Cerebellar cortex (tissue), 1 donor: Measurements from ENCODE around the gene PPY.
"Not testable (repeated sequence)": the region's sequence is repeated elsewhere in the genome, so short reads cannot be mapped to it uniquely, and the experiment has no call there.

ENCODE experiments used
- DNase-seq: peaks from one replicate; pipeline ENCODE4 v3.0.0-alpha.2; 2015; ENCODE audit warnings: low spot score

The PPY gene

DNA sequence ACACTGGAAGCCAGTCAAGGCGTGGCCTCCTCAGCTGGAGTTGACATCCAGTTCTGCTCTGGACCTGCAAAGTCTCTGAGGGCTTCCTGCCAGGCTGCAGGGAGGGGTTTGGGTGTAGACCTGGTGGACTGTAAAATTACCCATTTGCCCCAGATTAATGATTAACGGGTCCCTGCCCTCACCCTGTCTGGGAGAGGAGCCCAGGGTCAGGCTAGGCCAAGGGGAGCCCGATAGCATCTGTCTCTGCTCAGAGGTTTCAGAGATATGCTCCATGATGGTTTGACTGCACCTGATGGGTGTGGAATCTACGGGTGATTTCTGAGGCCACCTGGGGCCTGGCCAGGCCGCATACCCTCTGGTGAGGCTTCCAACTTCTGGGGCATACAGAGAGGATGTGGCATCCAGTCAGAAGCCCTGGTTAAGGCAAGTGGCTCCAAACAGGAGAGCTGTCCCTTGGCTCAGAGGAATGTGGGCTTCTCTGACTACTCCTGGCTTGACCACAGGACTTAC lies 11.2 kb downstream of the PPY start:
- no peak for DNase-seq

DNA sequence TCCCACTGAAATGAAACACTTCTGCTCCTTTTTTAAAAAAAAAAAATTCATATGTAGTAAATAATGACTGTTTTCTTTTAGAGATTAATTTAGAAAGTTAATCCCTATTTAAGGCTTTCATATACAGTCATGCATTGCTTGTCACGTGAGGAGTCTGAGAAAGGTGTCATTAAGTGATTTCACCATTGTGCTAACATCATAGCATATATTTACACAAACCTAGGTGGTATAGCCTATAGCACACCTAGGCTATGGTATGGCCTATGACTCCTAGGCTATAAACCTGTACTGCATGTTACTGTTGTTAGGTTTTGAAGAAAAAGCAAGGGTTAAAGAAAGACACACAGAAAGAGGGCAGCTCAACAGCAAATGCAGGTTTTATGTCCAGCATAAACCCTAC lies 13.7 kb downstream of the PPY start:
- no peak for DNase-seq

DNA sequence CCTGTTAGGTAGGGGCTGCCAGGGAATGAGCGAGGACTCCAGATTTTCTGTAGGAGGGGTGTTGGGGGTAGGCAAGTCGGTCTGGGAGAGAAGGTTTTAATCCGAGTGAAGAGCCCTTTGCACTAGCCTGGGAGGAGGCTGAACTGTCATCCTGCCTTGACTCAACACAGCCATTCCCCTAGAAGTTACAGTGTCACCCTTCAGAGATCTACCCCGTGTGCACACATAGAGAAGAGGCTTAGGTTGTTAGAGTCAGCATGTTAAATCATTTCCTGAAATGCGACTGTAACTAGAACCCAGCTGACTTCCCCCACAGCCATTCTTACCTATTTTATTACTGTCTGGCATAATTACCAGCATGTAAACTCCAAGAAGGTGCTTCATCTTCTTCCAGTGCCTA lies 14.3 kb downstream of the PPY start:
- DNase-seq: not testable (repeated sequence)

DNA sequence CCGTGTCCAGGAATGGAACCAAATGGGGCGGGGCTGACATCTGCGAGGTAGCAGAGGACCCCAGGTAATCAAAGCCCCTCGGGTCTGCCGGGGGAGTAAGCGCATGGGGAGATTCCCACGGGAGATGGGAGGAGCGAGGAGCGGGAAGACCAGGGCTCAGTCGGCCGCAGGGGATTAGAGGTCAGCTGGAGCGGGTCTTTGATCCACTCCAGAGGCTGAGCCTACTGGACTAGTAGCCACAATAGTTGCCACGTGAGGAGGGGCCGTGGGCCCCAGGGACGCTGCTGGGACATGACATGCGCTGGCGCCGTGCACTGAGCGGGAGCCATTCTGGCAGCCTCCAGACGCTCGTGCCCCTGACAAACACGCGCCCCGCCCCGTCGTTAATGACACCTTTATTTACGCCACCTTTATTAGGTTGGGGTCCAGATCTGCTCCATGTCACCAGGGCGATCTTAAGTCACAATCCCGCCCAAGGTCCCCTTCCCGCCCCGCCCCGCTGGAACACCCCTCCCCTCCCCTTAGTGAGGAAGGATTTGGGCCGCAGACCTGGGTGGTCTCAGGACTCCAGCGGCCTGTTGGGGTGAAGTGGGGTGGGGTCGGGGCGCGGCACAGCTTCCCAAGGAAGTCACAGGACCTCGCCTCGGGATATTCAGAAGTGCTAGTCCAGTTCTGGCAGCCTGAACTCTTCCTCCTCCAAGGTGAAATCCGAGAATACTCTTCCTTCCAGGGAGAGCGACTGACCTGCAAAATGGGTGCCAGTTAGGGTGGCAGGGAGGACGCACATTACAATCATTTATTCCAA lies 15.0 kb downstream of the PPY start:
- no peak for DNase-seq

DNA sequence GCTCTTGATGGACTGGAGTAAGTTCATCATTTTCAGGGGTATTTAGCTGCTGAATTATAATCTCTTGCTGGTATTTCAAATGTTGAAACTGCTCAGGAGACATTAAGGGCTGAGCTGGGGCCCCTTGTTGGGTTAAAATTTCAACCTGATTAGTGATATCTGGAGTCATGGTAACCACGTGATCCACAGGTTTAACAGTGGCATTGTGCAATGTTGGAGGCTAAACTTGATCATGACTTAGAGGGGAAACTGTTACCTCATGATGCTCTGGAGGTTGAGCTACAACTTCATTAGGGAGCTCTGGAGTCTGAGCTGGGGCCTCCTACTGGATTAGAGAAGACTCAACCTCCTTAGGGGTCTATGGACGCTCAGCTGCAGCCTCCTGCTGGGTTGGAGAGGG lies 17.7 kb downstream of the PPY start:
- no peak for DNase-seq

DNA sequence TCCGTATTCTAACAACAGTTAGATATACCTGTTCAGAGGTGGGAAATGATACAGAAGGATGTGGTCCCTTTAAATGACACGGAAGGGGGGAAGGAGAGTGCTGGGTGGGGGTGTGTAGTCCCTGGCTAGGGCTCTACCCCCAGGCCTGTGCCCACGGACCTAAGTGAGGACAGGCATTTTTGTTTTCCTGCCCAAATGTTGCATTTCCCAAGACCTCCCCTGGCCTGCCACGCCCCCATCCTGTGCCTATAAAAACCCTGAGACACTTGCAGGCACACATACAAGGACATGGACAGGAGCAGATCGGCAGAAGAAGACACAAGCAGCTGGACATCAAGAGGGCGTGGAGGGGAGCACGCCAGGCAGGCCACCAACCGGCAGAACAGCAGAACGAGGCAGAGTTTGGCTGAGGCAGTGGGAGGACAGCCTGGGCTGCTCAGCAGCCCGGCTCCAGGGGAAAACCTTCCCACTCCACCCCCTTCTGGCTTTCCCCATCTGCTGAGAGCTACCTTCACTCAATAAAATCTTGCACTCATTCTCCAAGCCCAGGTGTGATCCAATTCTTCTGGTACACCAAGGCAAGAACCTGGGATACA lies 21.7 kb downstream of the PPY start:
- no peak for DNase-seq

DNA sequence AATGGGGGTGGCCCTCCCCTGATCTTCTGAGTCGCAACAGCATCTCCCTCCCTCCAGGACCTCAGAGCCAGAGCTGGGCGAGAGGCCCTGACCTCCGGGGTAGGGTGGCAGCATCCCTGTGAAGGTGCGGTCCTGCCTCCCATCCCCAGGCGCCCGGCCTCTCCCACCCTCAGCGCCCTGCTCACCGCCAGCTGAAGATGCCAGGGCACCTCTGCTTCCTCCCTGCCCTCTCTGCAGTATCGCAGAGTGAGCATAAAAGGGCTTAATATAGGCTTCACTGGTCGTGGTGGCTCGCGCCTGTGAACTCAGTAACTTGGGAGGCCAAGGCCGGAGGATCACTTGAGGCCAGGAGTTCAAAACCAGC lies 24.3 kb downstream of the PPY start:
- DNase-seq: no peak

DNA sequence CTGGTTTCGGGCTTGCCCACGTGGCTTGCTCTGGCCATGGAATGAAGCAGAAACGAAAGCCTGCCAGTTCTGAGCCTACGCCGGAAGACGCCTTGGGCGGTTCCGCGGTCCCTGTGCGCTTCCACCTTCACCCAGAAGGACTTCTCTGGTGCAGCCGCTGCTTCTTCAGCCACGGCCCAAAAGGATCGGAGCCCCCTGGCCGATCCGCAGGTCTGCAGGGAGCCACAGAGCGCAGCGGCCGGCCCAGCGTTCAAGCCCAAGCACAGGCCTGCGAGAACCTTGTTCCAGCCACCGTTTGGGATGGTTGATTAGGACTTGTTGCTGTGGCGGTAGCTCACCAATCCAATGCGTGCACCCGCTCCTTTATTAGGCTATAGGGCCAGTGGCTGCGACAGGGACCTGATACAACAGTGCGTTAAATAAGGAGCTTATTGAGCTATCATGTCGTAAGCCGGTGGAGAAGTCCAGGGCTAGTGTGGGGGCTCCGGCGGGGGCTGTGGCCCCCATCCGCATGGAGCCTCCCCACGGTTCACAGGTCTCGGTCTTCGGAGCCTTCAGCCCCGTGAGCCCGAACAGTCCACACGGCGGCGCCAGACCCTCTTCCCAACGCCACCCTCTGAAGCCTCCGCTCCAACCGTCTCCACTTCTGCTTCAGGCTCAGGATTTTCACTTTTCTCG lies 24.8 kb downstream of the PPY start:
- DNase-seq: peak; percentile 39

DNA sequence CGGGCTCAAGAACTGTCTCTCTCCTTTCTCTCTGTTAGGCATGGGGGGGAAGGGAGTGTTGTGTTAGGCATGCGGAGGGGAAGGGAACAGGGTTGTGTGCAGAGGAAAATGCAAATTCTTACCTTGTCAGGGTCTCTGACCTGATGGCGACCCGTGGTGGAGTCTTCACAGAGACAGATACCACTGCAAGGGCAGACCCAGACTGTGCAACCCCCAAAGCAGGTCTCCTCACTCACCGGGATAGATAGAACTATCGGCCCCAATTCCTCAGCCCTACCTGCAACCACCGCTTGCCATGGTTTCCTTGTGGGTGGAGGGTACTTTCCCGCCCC lies 25.3 kb downstream of the PPY start:
- no peak for DNase-seq

DNA sequence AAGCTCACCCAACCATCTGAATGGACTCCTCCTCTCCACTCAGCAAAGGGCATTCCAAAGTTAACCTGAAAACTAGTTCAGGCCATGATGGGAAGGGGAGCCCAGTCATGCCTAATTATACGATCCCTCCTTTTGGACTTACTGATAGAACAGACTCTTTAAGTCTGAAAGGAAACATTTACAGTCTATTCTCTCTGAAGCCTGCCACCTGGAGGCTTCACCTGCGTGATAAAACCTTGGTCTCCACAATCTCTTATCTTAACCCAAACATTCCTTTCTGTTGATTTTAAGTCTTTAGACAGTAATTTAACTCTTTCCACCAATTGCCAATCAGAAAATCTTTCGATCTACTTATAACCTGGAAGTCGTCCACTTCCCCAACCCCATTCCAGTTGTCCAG lies 25.9 kb downstream of the PPY start:
- DNase-seq: no peak

DNA sequence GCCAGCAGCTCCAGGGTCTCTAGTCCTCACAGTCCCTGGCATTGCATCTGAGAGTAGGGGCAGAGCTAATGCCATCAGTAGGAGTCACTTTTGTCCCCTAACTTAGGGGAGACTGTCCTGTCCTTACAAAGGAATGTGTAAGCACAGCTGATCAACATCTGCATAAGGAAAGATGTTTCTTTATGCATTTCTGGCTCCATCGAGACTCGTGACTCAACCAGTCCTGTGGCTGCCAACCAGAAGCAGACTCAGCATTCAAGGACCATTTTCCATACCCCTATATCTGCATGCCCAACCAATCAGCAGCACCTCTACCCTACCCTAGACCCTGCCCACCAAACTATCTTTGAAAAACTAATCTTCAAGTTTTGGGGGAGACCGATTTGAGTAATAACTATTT lies 26.7 kb downstream of the PPY start:
- no peak for DNase-seq

DNA sequence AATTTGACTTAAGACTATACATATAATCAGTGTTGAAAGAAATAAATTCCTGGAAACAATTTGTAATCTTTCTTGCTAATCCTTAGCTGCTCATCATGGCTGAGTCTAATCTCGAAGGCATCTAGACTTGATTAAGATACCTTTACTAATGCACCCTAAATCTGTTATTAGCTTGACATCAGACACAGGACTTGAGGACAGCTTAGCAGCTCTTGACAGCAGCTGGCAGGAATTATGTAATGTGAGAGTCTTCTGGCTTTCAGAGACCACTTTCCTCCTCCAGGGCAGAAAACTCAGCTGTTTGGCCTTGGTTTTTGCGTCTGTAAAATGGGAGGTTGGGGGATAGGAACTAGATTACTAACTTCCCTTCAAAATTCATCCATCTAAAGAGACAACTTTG lies 27.8 kb downstream of the PPY start:
- DNase-seq: no peak

DNA sequence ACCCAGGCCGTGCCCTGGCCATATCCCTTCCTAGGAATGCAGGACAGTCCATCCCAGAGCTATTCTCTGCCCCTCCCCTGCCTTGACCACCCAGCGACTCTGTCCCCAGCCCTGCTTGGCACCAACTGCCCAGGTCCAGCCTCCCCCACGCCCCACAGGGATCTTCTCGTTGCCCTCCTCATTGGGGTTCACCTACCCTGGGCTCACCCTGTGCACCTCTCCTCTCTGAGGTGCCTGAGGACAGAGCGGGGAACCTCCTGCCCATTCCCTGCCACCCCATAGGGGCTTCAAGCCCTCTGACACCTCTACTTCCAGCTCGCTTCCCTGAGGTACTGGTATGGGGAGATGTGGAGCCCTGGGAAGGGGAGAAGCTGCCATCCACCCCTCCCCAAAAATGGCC lies 28.7 kb downstream of the PPY start:
- no peak for DNase-seq

DNA sequence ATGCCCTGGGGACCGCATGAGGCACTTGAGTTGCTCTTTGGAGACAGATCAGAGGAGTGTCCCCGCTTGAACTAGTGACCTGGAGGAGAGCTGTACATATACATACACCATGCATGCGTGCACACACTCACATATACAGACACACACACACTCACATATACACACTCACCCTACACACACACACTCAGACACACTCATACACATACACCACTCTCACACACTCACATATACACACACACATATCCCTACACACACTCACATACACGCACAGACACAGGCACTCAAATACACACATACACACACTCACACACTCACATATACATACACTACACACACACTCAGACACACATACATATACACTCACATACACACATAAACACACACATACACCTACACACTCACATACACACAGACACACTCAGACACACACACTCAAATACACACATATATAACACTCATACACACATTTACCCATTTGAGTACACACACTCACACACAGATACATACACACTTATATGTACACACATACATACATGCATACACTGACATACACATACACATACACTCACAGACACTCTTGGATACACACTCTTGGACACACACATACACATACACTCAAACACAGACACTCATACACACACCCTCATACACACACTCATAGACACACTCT lies 29.5 kb downstream of the PPY start:
- no peak for DNase-seq

DNA sequence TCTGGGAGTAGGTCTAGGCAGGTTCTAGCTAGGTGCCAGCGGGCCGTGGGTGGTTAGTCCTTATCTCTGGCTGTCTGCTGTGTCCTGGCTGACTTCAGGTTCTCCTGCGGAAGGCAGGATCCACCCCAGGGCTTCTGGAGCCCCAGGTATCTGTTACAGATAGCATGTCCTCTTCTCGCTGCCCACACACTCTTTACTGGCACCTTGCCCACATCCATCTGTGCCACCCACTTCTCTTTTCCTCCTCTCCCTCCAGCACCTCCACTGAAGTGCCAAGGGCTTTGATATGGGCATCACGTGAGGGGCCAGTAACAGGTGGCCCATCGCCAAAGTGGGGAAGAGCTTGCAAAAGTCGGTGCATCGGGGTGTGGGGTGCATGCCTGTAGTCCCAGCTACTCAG lies 30.4 kb downstream of the PPY start:
- DNase-seq: no peak

DNA sequence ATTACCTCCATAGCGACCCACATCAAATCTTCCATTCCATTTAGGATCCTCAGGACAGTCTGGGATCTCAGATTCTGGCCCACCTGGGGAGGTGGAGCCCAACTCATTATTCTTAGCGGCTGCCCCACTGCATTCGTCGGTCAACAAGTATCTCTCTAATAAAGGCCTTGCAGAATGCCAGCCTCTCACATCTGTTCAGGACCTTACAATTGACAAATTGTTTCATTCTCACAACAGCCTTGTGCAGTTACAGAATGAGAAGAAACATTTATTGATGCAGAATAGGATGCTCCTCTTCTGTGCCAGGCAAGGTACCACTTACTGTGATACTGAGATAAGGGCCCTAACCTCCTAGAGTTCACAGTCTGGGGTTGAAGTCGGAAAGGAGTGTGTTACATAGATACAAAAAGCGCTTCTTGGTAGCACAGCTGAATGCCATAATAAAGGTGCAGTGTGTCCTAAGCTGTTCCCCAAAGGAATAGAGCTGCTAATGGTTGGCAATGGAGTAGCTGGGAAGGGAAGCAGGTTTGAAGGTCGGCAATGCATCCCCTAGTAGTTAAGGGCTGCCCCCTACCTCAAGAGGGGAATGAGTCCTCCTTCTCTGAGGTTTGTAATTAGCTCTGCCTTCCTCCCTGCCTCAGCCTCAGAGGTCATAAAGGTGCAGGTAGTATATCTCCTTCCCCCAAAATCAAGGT lies 32.6 kb downstream of the PPY start:
- no peak for DNase-seq

DNA sequence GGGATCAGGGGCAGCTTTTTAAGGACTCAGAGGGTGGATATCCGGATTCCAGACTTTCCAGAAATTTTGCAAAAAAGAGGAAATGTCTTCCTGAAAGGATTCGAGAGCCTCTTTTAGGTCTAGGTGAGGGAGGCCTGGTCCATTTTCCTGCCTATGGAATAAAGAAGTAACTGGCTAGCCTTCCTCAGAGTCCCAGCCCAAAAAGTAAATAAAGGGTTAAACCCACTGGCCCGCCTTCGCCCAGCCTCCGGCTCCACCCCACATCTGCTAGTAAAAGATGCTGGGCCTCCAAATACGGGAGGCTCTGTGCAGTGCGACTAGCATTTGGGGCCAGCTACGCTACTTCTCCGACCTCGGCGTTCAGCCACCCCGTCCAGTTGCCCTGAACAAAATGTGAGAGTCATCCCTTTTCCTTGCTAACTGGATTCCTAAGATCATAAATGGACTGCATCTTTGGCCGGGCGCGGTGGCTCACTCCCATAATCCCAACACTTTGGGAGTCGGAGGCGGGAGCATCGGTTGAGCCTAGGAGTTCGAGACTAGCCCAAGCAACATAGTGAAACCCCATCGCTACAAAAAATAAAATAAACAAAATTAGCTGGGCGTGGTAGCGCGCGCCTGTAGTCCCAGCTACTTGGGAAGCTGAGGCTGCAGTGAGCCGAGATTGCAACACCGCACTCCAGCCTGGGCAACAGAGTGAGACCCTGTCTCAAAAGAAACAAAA lies 34.1 kb downstream of the PPY start:
- peak; percentile 92 for DNase-seq

DNA sequence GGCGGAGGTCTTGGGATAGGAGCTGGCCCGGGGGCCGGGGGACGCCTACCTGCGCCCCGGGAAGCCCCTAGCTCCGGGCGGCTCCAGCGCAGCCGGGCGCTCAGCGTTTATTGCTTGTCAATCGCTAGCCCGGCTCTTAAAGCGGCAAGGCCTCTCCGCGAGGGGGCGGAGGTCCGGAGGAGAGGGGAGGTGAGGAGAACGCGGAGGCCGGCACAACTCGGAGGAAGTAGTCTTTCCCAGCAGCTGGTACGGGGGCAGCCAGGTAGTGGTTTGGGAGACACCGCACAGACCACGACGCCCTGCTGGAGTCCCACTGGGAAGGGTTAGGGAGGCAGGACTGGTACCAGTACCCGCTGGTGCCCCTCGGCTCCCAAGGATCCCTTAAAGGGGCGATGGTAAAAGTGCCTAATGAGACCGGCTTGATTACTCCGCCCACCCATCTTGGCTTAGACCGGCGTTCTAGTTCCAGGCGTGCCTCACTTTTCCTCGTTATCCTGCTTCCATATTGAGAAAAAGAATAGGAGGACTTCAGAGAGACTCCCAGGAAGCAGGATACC lies 34.8 kb downstream of the PPY start, which contains the start of gene MPP2:
MPP2 (minus strand) TSS at position 112 of the 557 bp plus-strand sequence. CDS start 3,076 bp downstream, outside the sequence.
- DNase-seq: peak; percentile 91

DNA sequence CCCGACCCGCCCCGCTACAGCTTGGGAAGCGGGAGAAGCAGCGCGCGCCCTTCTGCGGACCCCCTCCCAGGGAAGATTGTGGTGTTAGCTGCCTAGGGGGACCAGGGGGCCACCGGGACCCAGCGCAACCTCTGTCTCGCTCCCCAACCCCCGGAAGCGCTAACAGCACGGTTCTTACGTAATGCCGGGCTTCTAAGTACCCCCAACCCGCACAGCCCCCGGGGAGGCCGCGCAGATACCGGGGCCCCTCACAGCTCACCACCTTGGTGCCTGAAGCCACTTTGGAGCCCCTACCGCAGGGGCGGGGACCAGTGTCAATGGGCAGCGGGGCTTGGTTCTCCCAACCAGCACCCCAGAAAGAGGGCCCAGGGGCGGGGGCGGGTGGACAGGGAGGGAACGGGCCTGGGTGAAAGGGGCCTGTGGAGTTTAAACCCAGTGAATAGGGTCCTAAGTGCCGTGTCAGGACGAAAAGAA lies 35.3 kb downstream of the PPY start:
- peak; percentile 29 for DNase-seq

DNA sequence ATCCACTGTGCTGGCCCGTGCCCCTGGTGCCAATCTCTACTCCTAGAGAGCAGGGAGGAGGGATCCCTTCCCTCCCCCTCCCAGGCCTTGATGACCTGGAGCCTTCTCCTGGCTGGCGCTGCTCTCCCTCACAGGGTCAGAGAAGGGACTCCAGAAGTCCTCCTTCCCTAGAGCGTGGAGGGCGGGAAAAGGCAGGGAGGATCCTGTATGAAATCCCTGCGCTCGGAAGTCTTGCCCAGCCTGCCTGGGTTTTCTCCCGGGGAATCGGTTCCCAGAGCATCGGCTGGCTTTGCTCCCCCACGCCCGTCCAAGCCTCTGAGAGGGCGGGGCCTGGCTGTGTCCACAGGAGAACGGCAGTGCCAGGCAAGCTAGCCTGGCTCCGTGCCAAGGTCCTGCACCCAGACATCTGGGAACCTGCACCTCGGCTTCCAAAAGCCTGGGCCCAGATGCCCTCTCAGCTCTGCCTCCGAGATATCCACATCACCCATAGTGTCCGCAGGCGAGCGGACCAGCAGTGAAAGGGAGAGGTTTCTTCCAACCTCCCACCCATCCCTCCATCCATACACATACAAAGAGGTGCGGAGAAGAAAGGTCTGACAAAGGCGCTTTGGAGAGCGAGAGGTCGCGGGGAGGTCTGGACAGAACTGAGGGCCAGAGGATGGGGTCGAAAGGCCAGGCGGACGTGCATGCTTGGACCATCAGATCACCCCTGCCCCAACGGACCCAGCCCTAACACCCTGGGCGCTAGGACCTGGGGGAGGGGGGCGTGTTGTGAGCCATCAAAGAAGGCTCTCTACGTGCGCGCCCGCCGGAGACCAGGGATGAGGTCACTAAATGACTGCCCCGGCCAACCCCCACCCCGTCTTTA lies 36.1 kb downstream of the PPY start:
- DNase-seq: peak; percentile 93
